Epithelial cell of prostate (primary cell): Measurements from ENCODE around the gene ACER3.
"Not testable (repeated sequence)": the region's sequence is repeated elsewhere in the genome, so short reads cannot be mapped to it uniquely, and the experiment has no call there.

Experiments
- DNase-seq: peaks from one replicate; pipeline ENCODE4 v3.0.0-alpha.2; 2011; ENCODE audit warnings: low read depth, low spot score
- H3K27ac ChIP-seq: fragments of 450-650 bp; 2 replicates; pipeline ENCODE4 v1.5.1; 2017; ENCODE audit warnings: mild to moderate bottlenecking

Gene ACER3

GRCh38 chr11:76978818-76979217 lies 118.1 kb downstream of the ACER3 start:
- no peak overlapping the region for H3K27ac ChIP-seq
- no peak for DNase-seq

DNA sequence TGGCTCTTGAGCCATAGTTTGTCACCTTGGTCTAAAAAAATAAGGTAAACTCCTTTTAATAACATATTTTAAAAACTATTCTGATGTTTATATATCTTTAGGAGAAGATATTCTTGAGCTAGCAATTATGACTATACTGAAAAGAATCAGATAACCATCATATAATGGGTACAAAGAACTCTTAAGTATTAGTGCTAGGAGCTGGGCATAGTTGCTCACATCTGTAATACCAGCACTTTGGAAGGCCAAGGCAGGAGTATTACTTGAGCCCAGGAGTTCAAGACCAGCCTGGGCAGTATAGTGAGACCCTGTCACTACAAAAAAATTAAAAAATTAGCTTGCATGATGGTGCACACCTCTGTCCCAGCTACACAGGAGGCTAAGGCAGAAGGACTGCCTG lies 119.5 kb downstream of the ACER3 start:
- no peak overlapping the region for H3K27ac ChIP-seq
- no peak for DNase-seq

GRCh38 chr11:76984743-76985142 lies 124.0 kb downstream of the ACER3 start:
- DNase-seq, result peak; percentile 10
- H3K27ac ChIP-seq, result no peak overlapping the region

- no peak for DNase-seq
- no peak overlapping the region for H3K27ac ChIP-seq
These were observed 126.5 kb downstream of the ACER3 start for GRCh38 chr11:76987203-76987602.

- H3K27ac ChIP-seq, result no peak overlapping the region
- no peak for DNase-seq
These were observed 129.9 kb downstream of the ACER3 start for GRCh38 chr11:76990628-76991027.

DNA sequence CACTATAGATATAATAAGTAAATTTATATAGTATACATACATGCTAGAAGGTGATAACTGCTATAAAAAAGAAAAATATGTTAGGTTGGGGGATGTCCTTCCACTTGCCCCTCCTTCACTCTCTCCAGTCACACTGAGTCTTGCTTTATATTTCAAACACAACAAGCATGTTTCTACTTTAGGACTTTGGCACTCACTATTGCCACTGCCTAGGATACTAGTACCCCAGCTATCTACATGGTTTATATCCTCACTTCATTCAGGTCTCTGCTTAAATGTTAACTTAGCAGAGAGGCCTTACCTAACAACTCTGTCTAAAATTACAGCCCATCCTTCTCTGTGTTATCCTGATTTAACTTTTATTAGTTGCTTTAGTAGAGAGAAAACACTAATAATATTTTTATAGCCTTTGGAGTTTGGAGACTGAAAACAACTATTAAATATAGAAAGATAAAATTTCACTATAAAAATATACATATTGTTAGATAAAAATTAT lies 134.4 kb downstream of the ACER3 start:
- no peak for DNase-seq
- H3K27ac ChIP-seq, result no peak overlapping the region

- H3K27ac ChIP-seq, result no peak overlapping the region
- DNase-seq, result no peak
These were observed 136.8 kb downstream of the ACER3 start for GRCh38 chr11:76997512-76997911.

- H3K27ac ChIP-seq, result no peak overlapping the region
- DNase-seq, result no peak
These were observed 138.9 kb downstream of the ACER3 start for GRCh38 chr11:76999597-76999996.

- no peak overlapping the region for H3K27ac ChIP-seq
- DNase-seq, result no peak
These were observed 140.9 kb downstream of the ACER3 start for GRCh38 chr11:77001613-77002012.

DNA sequence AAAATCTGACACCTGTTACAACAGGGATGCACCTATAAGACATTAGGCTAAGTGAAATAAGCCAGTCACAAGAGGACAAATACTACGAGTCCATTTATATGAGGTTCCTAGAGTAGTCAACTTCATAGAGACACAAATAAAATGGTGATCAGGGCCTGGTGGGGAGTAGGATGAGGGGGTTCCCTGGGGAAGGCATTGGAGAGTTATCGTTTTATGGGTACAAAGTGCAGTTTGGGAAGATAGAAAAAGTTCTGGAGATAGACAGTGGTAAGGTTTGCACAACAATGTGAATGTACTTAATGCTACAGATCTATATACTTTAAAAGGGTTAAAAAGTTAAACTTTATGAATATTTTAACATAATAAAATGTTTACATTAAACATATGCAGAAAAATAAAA lies 142.1 kb downstream of the ACER3 start:
- no peak overlapping the region for H3K27ac ChIP-seq
- DNase-seq, result no peak

DNA sequence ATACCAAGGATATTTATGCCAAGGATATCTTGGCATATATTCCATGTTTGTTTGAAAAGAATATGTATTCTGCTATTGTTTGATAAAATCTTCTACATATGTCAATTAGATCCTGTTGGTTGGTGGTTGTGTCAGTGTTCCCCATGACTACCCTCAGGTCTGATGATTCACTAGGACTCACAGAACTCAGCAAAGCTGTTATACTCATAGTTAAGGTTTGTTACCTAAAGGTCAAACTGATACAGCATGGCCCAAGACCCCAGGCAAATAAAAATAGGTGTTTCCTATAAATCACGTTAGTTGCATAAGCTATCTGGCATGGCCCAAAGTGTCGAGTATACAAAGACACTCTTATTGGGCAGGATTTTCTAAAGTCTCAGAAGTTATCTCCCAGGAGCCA lies 143.2 kb downstream of the ACER3 start:
- DNase-seq, result no peak
- H3K27ac ChIP-seq, result no peak overlapping the region

DNA sequence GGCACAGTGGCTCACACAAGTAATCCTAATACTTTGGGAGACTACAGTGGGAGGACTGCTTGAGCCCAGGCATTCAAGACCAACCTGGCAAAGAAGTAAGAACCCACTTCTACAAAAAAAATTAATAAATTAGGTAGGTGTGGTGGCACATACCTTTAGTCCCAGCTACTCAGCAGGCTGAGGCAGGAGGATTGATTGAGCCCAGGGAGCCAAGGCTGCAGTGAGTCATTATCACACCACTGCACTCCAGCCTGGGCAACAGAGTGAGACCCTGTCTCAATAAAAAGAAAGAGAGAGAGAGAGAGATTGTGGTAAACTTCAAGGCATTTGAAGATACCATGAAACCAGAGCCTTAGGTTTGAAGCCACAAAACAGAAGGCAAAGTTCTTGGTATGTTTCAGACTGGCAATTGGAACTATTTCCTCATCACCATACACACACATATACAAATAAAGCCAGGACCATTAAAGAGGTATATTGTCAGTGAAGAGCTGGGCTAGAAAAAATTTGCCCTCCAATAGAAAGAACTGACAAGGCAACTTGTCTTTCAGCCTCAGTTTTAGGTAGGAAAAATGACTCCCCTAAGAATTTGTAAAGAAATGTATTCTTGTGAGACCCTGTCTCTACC lies 148.9 kb downstream of the ACER3 start:
- no peak for DNase-seq
- H3K27ac ChIP-seq, result no peak overlapping the region

GRCh38 chr11:77014669-77015068 lies 154.0 kb downstream of the ACER3 start:
- H3K27ac ChIP-seq, result no peak overlapping the region
- no peak for DNase-seq

GRCh38 chr11:77018396-77018924 lies 157.7 kb downstream of the ACER3 start:
- H3K27ac ChIP-seq, DNase-seq: not testable (repeated sequence)

GRCh38 chr11:77019976-77020595 lies 159.4 kb downstream of the ACER3 start:
- peak overlapping the region; percentile 66 for H3K27ac ChIP-seq
- peak; percentile 57 for DNase-seq

DNA sequence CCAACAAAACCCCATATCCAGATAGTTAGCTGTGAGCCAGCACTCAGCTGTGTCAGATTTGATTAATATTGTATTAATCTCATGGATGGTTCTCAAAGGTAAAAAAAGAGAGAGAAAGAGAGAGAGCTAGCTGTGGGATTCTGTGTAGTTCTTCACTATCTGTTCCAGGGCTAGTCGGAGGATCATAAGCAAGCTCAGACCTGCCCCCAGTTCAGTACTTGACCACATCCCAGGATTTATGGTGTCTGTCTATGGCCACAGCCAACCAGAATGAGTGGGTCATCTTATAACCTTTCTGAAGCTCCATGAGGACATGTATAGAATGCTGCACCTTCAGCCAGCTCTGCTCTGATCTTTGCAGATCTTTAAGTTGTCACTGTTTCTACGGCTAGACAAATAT lies 160.0 kb downstream of the ACER3 start:
- DNase-seq, result no peak
- peak overlapping the region; percentile 66 for H3K27ac ChIP-seq

- no peak for DNase-seq
- no peak overlapping the region for H3K27ac ChIP-seq
These were observed 164.0 kb downstream of the ACER3 start for GRCh38 chr11:77024745-77025144.

DNA sequence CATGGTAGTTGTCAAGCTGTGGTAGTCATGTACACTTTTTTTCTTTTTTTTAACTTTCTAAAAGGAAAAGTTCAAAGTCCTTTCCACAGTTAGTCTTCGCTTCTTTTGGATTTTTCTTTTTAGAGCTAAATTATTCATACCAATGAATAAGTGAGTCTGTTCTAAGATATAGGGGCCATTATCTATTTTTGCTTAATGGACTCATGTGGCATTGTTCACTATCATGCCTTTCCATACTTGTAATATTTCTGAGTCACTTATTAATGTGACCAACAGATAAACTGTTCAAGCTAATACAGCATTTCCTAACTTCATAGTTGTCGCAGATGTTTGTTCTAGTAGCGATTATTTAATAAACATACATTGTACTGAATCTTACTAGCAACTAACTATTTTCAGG lies 165.5 kb downstream of the ACER3 start:
- H3K27ac ChIP-seq, result no peak overlapping the region
- no peak for DNase-seq

- no peak for DNase-seq
These were observed 166.0 kb downstream of the ACER3 start for GRCh38 chr11:77026743-77027142.

DNA sequence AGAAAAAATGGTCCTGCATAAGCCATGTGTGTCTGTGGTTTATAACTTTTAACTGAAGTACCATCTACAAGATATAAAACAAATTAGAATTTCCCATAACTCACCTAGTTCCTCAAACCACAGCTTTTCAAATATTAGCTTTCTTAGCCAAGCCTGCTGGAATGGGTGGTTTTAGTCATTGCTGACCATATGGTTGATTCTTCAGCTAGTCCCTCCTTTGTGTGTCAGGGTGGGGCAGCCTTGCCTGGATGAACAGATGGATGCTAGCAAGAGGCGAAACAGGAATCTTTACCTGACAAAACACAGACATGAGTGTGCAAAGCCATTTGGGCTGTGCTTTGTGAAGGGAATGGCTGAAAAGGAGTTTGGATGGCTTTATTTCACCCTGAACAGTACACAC lies 166.6 kb downstream of the ACER3 start:
- DNase-seq, result no peak
- peak overlapping the region; percentile 11 for H3K27ac ChIP-seq

More at GRCh38 chr11:77026743-77027142, 166.0 kb downstream of the ACER3 start:
- no peak overlapping the region for H3K27ac ChIP-seq

DNA sequence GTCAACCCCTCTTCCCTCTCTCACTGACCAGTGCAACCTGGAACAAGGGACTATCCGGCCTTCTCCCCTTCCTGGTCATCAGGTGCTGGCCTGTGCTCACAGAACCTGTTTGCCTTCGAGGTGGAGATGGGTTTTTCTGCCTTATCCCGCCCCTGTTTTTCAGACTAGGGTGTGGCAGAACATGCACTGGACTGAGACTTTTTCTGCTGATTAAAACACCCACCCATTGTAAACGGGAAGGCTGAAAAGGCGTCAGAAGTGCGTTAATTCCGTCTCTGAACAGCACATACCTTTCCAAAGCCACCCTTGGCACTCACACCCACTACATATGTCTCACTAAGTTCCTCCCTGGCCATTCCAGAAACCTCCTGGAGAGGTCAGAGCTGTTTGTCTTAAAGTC lies 169.1 kb downstream of the ACER3 start:
- H3K27ac ChIP-seq, result no peak overlapping the region
- DNase-seq, result no peak
